HG02763 (cell line): ENCODE measurements around the gene TKT.
"Not testable (repeated sequence)": the region's sequence is repeated elsewhere in the genome, so short reads cannot be mapped to it uniquely, and the experiment has no call there.

Experiments
- ATAC-seq: cut with Tn5 transposase; IDR thresholded peaks from one replicate; pipeline ENCODE4 v1.9.1; 2021; ENCODE audit warnings: mild to moderate bottlenecking, moderate library complexity; ENCODE audit not compliant: unreplicated experiment

Gene TKT

DNA sequence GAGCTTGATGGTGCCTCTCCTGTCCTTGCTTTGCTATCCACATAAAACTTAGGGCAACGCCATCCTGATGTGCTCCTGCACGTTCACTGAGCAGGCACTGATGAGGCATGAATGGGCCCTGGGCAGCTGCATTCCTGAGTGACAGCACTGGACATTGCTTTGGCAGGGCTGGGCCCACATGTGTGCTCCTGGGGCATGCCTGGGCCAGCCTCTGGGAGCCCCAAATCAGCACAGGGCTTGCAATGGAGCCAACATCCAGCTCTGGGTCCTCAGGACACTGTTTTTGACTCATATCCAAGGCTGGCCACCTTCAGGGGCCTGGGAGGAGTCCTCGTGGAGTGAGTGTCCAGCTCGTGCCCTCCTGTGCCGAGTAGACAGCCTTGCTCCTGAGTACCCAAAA lies 5.9 kb upstream of the TKT start:
- ATAC-seq: no peak

DNA sequence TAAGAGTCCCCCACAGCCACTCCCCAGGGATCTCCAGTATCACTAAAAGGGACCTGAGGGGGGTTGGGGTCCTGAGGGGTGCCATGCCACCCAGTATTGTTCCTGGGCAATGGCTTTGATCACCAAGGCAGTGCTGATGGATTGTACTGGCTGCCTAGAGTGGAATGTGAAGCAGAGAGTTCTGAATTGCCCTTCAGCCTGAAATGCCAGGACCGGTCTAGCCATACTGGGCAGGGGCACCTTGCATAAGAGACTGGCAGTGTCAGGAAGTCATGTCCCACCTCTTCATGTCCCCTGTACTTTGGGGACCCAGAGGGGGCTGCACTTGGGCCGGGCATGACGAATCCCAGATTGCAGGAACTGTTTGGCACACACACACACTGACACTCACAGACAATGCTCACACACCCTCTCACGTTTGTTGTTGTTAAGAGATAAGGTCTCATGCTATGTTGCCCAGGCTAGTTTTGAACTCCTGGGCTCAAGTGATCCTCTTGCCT lies 4.5 kb upstream of the TKT start:
- no peak for ATAC-seq

GRCh38 chr3:53259427-53260259 lies 3.8 kb upstream of the TKT start:
- ATAC-seq: no peak

GRCh38 chr3:53258600-53259426 lies 3.0 kb upstream of the TKT start:
- ATAC-seq: no peak

DNA sequence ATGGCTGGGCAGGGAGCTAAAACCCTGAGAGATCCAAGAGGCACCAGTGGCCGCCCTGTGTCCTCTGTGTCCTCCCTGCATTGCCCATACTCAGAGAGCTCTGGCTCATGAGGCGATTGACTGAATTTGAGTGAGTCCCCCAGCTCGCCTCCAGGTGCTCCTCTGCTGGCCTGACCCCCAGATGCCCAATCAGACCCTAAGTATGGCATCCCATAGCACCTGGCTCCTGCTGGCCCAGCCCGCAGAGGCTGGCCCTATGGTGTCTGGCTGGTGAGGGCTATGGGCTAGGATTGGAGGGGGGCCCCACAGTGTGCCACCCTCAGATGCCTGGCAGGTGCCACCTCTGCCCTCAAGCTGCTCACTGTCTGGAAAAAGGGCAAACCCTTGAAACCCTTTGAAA lies 1.6 kb upstream of the TKT start:
- ATAC-seq: no peak

DNA sequence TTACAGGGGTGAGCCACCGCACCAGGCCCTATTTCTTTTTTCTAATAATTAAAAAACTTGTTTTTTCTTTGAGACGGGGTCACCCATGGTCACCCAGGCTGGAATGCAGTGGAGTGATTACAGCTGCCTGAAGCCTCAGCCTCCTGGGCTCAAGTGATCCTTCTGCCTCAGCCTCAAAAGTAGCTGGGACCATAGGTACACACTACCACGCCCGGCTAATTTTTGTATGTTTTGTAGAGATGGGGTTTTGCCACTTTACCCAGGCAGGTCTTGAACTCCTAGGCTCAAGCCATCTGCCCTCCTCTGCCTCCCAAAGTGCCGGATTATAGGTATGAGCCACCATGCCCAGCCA lies 858 bp upstream of the TKT start:
- no peak for ATAC-seq

DNA sequence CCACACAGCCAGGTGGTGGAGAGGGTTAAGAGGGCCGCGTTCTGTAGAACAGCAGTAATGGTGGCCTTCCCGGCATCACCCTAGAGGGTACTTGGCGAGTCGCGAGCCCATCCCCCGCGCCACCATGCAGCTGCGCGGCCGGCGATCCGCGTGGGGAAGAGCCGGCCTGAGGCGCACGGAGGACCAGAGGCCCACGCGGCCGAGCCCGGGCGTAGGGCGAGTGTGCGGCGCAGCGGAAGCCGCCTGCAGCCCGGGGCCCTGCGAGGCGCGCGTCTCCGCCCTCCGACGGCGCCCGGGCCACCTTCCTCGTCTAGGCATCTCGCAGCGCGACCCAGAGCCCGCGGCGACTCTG lies 423 bp downstream of the TKT start:
- peak; percentile 33 for ATAC-seq

DNA sequence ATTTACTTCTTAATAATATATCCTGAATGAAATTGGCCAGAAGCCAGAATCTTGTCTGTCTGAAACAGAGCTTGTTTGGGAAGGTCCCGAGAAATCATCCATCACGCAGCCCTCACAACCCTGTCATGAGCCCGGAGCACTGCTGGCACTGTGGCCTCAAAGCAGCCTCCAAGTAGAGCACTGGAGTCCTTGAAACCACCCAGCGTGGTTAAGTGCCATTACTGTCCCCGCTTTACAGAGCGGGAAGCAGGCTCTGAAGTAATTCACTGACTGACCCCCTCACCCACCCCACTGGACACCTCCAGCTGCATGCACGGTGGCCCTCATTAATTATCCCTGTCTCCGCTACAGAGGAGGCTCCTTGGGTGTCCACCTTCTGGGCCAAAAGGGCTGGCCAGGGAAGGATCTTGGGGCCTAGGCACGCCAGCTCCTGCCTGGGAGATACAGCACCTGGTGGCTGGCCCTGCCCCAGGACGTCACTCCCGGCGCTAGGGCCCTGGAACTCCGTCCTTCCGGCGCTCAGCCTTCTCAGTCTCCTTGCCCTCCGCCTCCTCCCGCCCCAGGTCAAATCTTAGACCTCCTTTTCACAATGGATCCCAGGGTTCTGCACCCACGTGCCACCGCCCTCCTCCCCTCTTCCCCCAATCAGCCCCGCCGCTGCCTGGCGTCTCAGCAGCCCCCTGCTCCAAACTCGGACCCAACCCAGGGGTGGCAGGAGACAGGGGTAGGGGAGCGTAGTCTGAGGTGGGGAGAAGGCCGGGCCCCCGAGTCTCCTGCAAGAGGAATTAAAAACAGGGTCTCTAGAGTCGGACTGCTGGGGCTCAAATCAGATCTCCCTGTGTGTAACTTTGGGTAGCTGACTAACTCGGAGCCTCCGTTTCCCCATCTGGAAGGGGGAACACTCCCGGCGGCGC lies 1.1 kb downstream of the TKT start:
- ATAC-seq: peak; percentile 40

DNA sequence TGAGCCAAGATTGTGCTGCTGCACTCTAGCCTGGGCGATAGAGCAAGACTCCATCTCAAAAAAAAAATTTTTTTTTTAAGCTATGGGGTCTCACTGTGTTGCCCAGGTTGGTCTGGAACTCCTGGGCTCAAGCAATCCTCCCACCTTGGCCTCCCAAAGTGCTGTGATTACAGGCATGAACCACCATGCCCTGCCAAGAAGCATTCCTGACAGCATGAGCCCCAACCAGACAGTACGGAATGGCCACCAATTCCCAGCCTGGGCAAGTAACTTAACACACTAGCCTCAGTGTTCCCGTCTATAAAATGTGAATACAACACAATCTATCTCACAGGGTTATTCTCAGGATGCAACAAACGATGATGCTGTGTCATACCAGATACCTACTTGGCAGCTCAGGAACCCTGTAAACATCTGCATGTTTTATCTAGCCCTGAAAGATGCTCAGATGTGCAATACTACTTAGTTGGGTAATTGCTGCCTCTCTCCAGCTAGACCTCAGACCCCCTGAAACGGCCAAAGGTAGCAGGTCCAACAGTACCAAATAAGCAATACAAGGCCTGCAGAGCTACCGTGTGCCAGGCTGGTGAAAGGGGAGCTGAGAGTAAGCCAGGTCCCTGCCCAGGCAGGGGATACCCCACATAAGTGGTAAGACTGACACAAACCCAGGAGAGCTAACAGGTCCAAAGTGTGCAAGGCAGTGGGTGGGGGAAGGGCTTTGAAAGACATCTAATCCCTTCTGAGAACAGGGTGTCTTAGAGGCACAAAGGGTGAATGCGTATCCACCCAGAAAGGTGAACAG lies 1.9 kb downstream of the TKT start:
- ATAC-seq: no peak

DNA sequence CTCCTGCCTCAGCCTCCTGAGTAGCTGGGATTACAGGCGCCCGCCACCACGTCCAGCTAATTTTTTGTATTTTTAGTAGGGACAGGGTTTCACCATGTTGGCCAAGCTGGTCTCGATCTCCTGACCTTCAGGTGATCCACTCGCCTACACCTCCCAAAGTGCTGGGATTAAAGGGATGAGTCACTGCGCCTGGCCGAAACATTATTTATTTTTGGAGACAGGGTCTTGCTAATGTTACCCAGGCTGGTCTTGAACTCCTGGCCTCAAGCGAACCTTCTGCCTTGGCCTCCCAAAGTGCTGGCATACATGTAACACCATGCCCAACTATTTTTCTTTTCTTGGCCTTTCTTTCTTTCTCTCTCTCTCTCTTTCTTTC lies 2.9 kb downstream of the TKT start:
- not testable (repeated sequence) for ATAC-seq

DNA sequence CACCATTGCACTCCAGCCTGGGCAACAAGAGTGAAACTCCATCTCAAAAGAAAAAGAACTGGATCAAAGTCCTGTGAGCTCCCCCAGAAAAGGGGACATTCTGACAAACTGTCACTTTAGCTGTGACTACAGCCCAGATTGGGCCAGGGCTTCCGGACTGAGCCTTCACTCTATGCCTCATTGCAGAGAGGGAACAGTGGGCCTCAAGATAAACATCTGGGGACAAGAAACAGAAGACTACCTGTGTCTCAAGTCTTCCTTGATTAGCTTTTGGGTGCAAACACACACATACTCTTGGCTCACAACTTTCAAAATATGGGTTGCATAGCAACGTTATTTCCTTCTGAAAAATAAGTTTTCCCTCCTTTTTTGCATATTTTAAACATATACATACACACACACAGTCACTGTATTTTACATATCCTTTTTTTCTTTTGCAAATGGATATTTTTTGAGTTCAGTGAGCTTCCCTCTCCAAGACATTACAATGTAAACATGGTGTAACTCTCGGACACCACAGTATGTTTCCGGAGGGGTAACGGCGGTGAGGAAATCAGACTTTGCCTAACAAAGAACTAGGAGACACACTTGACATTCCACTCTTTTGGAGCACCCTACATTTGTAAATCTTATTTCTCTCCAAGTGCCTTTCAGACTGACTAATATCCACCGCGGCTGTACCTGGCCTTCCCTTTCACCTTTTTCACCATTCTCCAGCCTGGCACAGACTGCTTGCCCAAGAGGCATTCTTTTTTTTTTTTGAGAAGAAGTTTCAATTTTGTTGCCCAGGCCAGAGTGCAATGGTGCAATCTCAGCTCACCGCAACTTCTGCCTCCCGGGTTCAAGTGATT lies 3.5 kb downstream of the TKT start:
- no peak for ATAC-seq

DNA sequence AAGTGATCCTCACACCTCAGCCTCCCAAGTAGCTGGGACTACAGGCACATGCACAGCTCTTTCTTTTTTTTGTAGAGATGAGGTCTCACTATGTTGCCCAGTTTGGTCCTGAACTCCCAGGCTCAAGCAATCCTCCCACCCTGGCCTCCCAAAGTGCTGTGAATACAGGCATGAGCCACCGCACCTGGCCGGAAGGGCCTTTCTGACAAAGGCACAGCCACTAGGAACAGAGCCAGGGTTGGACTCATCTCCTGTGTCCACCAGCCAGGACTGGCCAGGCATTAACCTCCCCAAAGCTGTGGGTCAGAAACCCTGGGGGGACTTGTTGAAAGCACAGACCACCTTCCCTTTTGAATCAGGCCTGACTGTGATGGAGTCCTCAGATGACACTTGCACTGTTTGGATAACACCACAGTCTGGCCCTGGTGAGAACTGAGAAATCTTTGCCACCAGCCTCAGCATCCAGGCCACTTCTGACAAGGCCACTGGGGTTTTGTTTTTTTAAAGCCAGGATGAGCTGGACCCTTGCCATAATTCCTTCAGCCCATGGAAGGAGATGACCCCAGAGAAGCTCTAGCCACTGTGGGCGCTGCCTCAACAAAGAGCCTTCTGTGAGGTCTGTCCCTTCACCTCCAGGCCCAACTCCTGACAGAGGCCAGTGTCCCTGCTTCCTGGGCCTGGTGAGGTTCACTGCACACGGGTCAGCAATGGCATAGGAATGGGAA lies 4.8 kb downstream of the TKT start:
- ATAC-seq: no peak

DNA sequence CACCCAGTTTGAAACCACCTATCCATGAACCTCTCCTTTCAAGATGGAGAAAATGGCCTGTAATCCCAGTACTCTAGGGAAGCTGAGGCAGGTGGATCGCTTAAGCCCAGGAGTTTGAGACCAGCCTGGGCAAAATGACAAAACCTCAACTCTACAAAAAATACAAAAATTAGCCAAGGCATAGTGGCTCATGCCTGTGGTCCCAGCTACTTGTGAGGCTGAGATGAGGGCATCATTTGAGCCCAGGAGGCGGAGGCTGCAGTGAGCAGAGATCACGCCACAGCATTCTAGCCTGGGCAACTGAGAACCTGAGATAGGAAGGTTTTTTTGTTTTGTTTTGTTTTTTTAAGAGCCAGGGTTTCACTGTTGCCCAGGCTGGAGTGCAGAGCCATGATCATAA lies 5.4 kb downstream of the TKT start:
- no peak for ATAC-seq

DNA sequence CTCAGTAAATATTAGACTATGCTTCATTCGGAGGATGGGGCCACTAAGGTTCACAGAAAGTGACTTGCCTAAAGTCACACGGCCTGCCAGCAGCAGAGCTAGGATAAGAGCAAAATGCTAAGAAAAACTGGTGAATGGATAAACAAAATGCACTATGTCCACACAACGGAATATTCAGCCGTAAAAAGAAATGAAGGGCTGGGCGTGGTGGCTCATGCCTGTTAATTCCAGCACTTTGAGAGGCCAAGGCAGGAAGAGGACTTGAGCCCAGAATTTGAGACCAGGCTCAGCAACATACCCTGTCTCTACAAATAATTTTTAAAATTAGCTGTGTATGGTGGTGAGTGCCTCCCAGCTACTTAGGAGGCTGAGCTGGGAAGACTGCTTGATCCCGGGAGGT lies 7.7 kb downstream of the TKT start:
- no peak for ATAC-seq

DNA sequence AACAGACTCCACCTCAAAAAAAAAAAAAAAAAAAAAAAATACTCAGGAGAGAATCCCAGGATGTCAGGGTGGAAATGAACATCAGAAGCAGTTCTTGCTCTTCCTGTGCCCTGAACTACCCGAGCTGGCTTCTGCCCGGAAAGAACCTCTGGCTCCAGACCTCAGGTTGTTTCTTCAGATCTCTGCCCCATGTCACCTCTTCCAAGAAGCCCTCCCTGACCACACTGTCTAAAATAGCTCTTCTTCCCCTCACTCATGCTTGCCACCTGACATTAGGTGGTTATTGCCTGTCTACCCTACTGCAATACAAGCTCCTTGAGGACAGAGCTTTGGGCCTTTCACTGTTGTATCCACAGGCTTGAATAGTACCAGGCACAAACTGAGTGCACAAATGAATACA lies 8.2 kb downstream of the TKT start:
- no peak for ATAC-seq

DNA sequence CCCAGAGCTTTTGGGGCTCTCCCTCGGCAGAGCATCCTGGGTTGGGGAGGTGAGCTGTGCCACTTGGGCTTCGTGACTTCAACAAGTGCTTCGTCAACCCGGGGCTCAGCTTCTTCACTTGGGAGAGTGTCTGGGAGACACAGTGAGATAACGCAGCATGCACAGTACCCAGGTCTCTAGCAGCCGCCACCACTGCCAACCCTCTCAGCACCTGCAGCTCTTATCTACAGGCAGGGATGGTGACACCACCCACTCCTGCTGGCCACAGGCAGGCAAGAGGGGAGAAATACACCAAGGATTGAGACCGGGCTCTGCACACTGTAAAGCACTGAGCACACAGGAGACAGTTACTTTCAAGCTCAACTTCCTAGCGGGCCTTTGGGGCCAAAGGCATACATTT lies 11.6 kb downstream of the TKT start:
- no peak for ATAC-seq

DNA sequence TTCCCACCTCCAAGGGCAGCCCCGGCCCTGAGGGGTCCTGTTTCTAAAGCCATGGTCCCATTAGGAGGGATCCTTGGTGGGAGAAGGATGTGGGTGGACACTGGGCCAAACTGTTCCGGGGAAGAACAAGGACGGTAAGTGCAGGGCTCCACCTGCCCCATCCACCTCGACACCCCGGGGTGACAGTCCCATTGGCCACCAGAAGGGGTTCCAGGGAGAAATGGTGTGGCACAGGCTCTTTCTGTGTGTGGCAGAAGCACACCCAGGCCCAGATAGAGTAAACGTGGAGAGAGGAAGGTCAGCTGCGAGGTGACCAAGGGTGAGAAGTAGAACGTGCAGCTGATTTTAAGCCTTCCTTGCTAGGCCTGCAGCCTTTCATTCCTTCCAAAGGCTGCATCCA lies 12.0 kb downstream of the TKT start:
- ATAC-seq: no peak

- ATAC-seq: no peak
Measured at GRCh38 chr3:53243165-53243564, 12.7 kb downstream of the TKT start.

GRCh38 chr3:53242642-53243041 lies 13.2 kb downstream of the TKT start:
- ATAC-seq: no peak
